Gastrocnemius medialis (tissue), 4 donors: ENCODE data around the gene ATP5MK. TPM values are rescaled to one million over a fixed set of nuclear protein-coding genes. Genes with fewer than 3 reads are reported as not detected.

ENCODE experiments used
- ATAC-seq, 2 donors: fragments of 150-250 bp; one replicate each; pipeline ENCODE4 v1.9.1; 2016
- DNase-seq, 2 donors: peaks; one replicate each; pipeline ENCODE4 v3.0.0-alpha.2; 2019
- H3K27ac ChIP-seq, 4 donors: fragments of 200-600 bp; sonication (generic); 1 replicate in 1 of 4; 2 replicates in 3 of 4; pipeline ENCODE4 v1.5.1; 2016 to 2018; ENCODE audit warnings: mild to moderate bottlenecking in 2 of 4, moderate library complexity in 1 of 4
- H3K27me3 ChIP-seq, 3 donors: fragments of 200-600 bp; sonication (generic) in 2 of 3; 1 replicate in 1 of 3; 2 replicates in 2 of 3; pipeline versions ENCODE4 v1.5.1 to v1.6.0; 2016 to 2019; ENCODE audit warnings: mild to moderate bottlenecking in 1 of 3, moderate library complexity in 1 of 3
- H3K36me3 ChIP-seq, 2 donors: fragments of 200-600 bp; sonication (generic) in 1 of 2; one replicate each; pipeline ENCODE4 v1.5.1; 2017 to 2018
- H3K4me1 ChIP-seq, 2 donors: fragments of 200-600 bp; sonication (generic) in 1 of 2; one replicate each; pipeline ENCODE4 v1.5.1; 2016 to 2017; ENCODE audit warnings: mild to moderate bottlenecking in 2 of 2
- H3K4me3 ChIP-seq, 4 donors: fragments of 200-600 bp; sonication (generic) in 3 of 4; 1 replicate in 1 of 4; 2 replicates in 3 of 4; pipeline ENCODE4 v1.5.1; 2016 to 2019; ENCODE audit warnings: mild to moderate bottlenecking in 2 of 4
- H3K9me3 ChIP-seq, 3 donors: fragments of 200-600 bp; sonication (generic) in 2 of 3; 1 replicate in 1 of 3; 2 replicates in 2 of 3; pipeline ENCODE4 v1.5.1; 2016 to 2019
- POLR2A ChIP-seq, 2 donors: fragments of 450-650 bp; IDR thresholded peaks; one replicate each; pipeline ENCODE4 v1.6.1; 2017; ENCODE audit warnings: antibody characterized with exemption in 2 of 2, mild to moderate bottlenecking in 2 of 2, moderate library complexity in 2 of 2
- in situ Hi-C, 4 donors: fragments of 200-750 bp; cut with MboI; loops; one replicate each; pipeline versions ENCODE4 v1.15.0 to v1.8.0; 2017; ENCODE audit warnings: low sequenced_read_pairs in 4 of 4
- intact Hi-C: fragments of 100-400 bp; cut with DNase I; formaldehyde crosslinking; loops from one replicate; pipeline ENCODE4 v1.15.1; 2023; ENCODE audit warnings: low total_unique reads
- total RNA-seq, 4 donors: library from RNA; depleted of rRNA; stranded (reverse); fragments of >200 nt; gene quantifications; one replicate each; pipeline versions ENCODE4 v1.1.0 to v1.2.3, GENCODE V29; 2016
- TF ChIP-seq, protein P1 (sequence below), 5 experiments: fragments of 450-650 bp in 3 of 5; fragments of 200-600 bp in 2 of 5; sonication (generic) in 2 of 5; IDR thresholded peaks in 4 of 5; conservative IDR thresholded peaks in 1 of 5; 1 replicate in 4 of 5; 2 replicates in 1 of 5; pipeline ENCODE4 v1.5.1; 2016 to 2019; ENCODE audit warnings: antibody characterized with exemption in 5 of 5, mild to moderate bottlenecking in 3 of 5, moderate library complexity in 3 of 5

The ATP5MK gene, protein sequence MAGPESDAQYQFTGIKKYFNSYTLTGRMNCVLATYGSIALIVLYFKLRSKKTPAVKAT
- 100 to 1,000 TPM; 436 to 724 (median 552) TPM for total RNA-seq

DNA sequence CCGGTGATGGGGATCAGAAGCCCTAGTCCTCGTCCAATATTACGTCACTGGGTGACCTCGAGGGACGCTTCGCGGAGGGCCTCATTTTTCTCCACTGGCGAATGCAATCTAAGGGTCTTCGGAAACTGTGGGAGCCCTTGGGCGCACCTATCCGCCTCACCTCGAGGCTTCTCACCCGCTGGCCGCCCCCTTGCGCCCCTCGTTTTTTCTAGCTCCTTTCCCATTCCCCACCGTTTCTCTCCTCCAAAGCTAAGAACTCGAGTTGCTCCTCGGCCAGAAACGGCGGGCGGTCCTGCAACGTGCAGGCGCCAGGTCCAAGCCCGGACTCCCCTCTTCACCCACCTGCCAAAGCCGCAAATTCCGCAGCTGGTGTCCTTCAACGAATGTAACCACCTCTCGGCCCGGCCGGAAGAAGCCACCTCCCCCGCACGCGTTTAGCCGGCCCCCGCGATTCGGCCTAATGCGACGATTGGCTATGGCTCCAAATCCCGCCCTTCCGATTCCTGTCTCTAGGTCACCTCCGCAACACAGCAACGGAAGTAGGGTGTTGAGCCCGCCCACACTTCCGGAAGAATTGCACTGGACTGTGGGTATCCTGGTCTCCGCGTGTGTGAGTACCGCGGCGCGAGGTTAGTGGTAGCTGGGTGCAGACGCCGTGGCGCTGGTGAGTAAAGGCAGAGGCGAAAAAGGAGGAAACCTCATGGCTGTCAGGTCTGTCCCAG lies at the start of gene ATP5MK, which contains the start of gene PDCD11:
TSS of gene ATP5MK (minus strand) at position 409 of the 722 bp plus-strand sequence. CDS start 4,018 bp downstream, outside the sequence.
TSS of gene PDCD11 (plus strand) at position 560 of the 722 bp plus-strand sequence. CDS start 1,801 bp downstream, outside the sequence.
- H3K36me3 ChIP-seq = peaks cover 0 to 46% of the 10 kb centered on the region in 2 donors
- peak within 1 kb of the TSS; percentile 91 to 97 (median 94) for H3K27ac ChIP-seq
- TF ChIP-seq POLR2A (IDR thresholded peaks at IDR 0.05) = peak; percentile 65 to 78
- TF ChIP-seq, protein P1, sequence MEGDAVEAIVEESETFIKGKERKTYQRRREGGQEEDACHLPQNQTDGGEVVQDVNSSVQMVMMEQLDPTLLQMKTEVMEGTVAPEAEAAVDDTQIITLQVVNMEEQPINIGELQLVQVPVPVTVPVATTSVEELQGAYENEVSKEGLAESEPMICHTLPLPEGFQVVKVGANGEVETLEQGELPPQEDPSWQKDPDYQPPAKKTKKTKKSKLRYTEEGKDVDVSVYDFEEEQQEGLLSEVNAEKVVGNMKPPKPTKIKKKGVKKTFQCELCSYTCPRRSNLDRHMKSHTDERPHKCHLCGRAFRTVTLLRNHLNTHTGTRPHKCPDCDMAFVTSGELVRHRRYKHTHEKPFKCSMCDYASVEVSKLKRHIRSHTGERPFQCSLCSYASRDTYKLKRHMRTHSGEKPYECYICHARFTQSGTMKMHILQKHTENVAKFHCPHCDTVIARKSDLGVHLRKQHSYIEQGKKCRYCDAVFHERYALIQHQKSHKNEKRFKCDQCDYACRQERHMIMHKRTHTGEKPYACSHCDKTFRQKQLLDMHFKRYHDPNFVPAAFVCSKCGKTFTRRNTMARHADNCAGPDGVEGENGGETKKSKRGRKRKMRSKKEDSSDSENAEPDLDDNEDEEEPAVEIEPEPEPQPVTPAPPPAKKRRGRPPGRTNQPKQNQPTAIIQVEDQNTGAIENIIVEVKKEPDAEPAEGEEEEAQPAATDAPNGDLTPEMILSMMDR (IDR thresholded peaks at IDR 0.05 in 4 of 5, conservative IDR thresholded peaks at IDR 0.05 in 1 of 5) = peak in 2 of 5 experiments; percentile 12 to 22
- no peaks in the 10 kb centered on the region for H3K9me3 ChIP-seq
- DNase-seq = peak; percentile 96 to 98
- peak; percentile 99 to 100 for ATAC-seq
- intact Hi-C loops = loop anchor here (1.0 to 5.0 kb wide), 3 partner anchors 29 to 1809 kb away; partner anchors contain the start of genes CNNM2, DPCD, POLL and TAF5
- H3K27me3 ChIP-seq = no peaks in the 10 kb centered on the region
- in situ Hi-C loops = no loop called here
- peak within 1 kb of the TSS; percentile 88 to 96 (median 94) for H3K4me3 ChIP-seq
- H3K4me1 ChIP-seq = peaks cover 39 to 43% of the 10 kb centered on the region in 2 donors

DNA sequence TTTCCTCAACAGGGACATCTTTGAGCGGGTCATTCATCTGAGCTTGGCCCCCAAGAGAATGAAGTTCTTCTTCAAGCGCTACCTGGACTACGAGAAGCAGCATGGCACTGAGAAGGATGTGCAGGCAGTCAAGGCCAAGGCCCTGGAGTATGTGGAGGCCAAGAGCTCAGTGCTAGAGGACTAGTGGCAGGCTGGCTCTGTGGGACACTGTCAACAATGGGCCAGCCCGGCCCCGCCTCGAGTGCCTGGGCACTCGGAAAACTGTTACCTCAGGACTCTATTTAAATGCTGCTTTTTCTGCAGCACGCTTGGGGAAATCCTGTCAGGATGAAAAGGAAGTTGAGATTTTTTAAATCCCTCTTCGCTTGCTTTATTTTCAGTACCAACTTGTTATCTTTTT lies 49.1 kb upstream of the ATP5MK start:
- H3K9me3 ChIP-seq = no peaks in the 10 kb centered on the region
- no peak for ATAC-seq
- in situ Hi-C loops (no loop called here), intact Hi-C loops (no loop called here)
- peaks cover 40 to 41% of the 10 kb centered on the region in 2 donors for H3K4me1 ChIP-seq
- peak overlapping the region; percentile 77 to 86 (median 80) for H3K27ac ChIP-seq
- no peaks in the 10 kb centered on the region for H3K27me3 ChIP-seq
- H3K4me3 ChIP-seq = no peak overlapping the region
- no peak for DNase-seq
- TF ChIP-seq, protein P1 (IDR thresholded peaks at IDR 0.05 in 4 of 5, conservative IDR thresholded peaks at IDR 0.05 in 1 of 5) = no peak
- no peak for TF ChIP-seq POLR2A (IDR thresholded peaks at IDR 0.05)
- peaks cover 0 to 91% of the 10 kb centered on the region in 2 donors for H3K36me3 ChIP-seq

DNA sequence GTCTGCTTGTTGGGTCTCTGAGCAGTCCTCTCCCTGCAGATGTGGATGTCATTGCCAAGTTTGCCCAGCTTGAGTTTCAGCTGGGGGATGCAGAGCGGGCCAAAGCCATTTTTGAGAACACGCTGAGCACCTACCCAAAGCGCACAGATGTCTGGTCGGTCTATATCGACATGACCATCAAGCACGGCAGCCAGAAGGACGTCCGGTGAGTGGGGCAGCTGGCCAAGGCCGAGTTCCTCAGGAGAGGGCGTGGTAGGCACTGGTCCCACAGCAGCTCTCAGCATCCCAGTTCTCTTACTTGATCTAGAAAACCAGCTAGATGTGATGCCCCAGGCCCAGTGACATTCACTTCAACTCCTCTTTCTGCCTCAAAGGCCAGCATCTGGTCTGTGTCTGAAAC lies 48.2 kb upstream of the ATP5MK start:
- in situ Hi-C loops (no loop called here), intact Hi-C loops (no loop called here)
- H3K27me3 ChIP-seq = no peaks in the 10 kb centered on the region
- peak overlapping the region in 3 of 4 donors; percentile 77 to 86 (median 81) for H3K27ac ChIP-seq
- no peak overlapping the region for H3K4me3 ChIP-seq
- no peak for ATAC-seq
- DNase-seq = no peak
- no peaks in the 10 kb centered on the region for H3K9me3 ChIP-seq
- TF ChIP-seq, protein P1 (IDR thresholded peaks at IDR 0.05 in 4 of 5, conservative IDR thresholded peaks at IDR 0.05 in 1 of 5) = no peak
- TF ChIP-seq POLR2A (IDR thresholded peaks at IDR 0.05) = no peak
- peaks cover 38 to 40% of the 10 kb centered on the region in 2 donors for H3K4me1 ChIP-seq
- H3K36me3 ChIP-seq = peaks cover 0 to 93% of the 10 kb centered on the region in 2 donors

DNA sequence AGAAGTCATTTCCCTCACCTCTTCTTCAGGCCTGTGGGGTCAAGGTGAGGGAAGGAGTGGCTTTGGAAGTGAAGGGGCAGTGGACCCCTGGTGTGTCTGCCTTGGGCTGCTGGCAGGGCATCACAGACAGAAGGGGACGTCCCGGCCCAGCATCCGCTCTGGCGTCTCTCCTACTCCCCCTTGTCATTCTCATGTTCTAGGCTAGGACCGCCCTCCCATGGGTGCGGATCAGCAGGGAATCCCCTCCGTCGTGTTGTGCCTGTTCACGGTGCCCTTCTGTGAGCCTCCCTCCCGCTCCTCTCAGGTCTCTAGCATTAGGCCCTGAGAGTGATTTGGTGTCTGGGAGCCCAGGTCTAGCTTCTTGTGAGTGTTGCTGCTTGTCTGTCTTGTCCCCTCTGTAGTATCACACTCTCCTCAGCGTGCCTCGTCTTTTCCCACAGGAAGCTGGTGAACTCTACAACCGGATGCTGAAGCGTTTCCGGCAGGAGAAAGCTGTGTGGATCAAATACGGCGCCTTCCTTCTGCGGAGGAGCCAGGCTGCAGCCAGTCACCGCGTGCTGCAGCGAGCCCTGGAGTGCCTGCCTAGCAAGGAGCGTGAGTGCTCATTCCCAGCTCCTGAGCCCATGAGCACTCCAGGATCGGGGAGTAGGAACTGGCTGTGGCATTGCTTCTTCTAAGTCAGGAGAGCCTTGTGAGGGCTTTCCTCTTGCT lies 47.4 kb upstream of the ATP5MK start:
- no peak for DNase-seq
- Histone ChIP-seq H3K9me3 (no peaks in the 10 kb centered on the region), H3K27me3 (no peaks in the 10 kb centered on the region), H3K4me3 (no peak overlapping the region), H3K36me3 (peaks cover 0 to 93% of the 10 kb centered on the region in 2 donors), H3K27ac (peak overlapping the region in 3 of 4 donors; percentile 6 to 38 (median 8)), H3K4me1 (peaks cover 31 to 32% of the 10 kb centered on the region in 2 donors)
- no peak for ATAC-seq
- intact Hi-C loops = no loop called here
- TF ChIP-seq POLR2A (IDR thresholded peaks at IDR 0.05) = no peak
- TF ChIP-seq, protein P1 (IDR thresholded peaks at IDR 0.05 in 4 of 5, conservative IDR thresholded peaks at IDR 0.05 in 1 of 5) = no peak
- in situ Hi-C loops = no loop called here
